Central memory CD8-positive, alpha-beta T cell (primary cell): Measurements from ENCODE around the gene PTGR3.
"Not testable (repeated sequence)": the region's sequence is repeated elsewhere in the genome, so short reads cannot be mapped to it uniquely, and the experiment has no call there.

Experiments used
- ATAC-seq: fragments of 150-1000 bp; cut with Tn5 transposase; replicated peaks from 2 replicates; pipeline ENCODE4 v1.10.0; 2022; ENCODE audit warnings: mild to moderate bottlenecking, moderate FRiP score, moderate number of reproducible peaks; ENCODE audit not compliant: poor library complexity, severe bottlenecking; ENCODE audit errors: extremely low read depth
- DNase-seq, 2 donors: peaks; one replicate each; pipeline ENCODE4 v3.0.0; 2021; ENCODE audit warnings: low spot score in 2 of 2
- H3K27ac Mint-ChIP-seq: one replicate; pipeline ENCODE4 v1.8.0; 2022; ENCODE audit warnings: low read depth, mild to moderate bottlenecking, moderate library complexity, mixed read lengths
- H3K27me3 Mint-ChIP-seq: one replicate; pipeline ENCODE4 v1.8.0; 2022; ENCODE audit warnings: mixed read lengths
- H3K36me3 Mint-ChIP-seq: one replicate; pipeline ENCODE4 v1.8.0; 2022; ENCODE audit warnings: mild to moderate bottlenecking, moderate library complexity, mixed read lengths; ENCODE audit not compliant: insufficient read depth
- H3K4me1 Mint-ChIP-seq: one replicate; pipeline ENCODE4 v1.8.0; 2022; ENCODE audit warnings: mixed read lengths
- H3K4me3 Mint-ChIP-seq: one replicate; pipeline ENCODE4 v1.8.0; 2022; ENCODE audit warnings: mild to moderate bottlenecking, moderate library complexity, mixed read lengths
- H3K9me3 Mint-ChIP-seq: one replicate; pipeline ENCODE4 v1.8.0; 2022; ENCODE audit warnings: mixed read lengths

PTGR3 gene

GRCh38 chr18:75202696-75203365 lies 6.1 kb downstream of the PTGR3 start:
- Mint-ChIP-seq H3K36me3 (peaks cover 22% of the 10 kb centered on the region), H3K9me3 (no peaks in the 10 kb centered on the region), H3K27ac (peak overlapping the region; percentile 10), H3K4me3 (no peak overlapping the region), H3K4me1 (peaks cover 49% of the 10 kb centered on the region), H3K27me3 (no peaks in the 10 kb centered on the region)
- ATAC-seq: no peak
- DNase-seq: no peak

GRCh38 chr18:75201282-75202270 lies 7.4 kb downstream of the PTGR3 start:
- DNase-seq (no peak), ATAC-seq (no peak)
- H3K27me3 Mint-ChIP-seq: no peaks in the 10 kb centered on the region
- peaks cover 36% of the 10 kb centered on the region for H3K4me1 Mint-ChIP-seq
- peaks cover 21% of the 10 kb centered on the region for H3K36me3 Mint-ChIP-seq
- H3K9me3 Mint-ChIP-seq: no peaks in the 10 kb centered on the region
- H3K4me3 Mint-ChIP-seq: no peak overlapping the region
- H3K27ac Mint-ChIP-seq: no peak overlapping the region

- ATAC-seq: no peak
- Mint-ChIP-seq H3K9me3 (no peaks in the 10 kb centered on the region), H3K4me1 (peaks cover 28% of the 10 kb centered on the region), H3K36me3 (peaks cover 21% of the 10 kb centered on the region), H3K4me3 (no peak overlapping the region), H3K27ac (no peak overlapping the region), H3K27me3 (no peaks in the 10 kb centered on the region)
- no peak for DNase-seq
These were observed 8.2 kb downstream of the PTGR3 start for GRCh38 chr18:75200605-75201280.

GRCh38 chr18:75200071-75200470 lies 8.9 kb downstream of the PTGR3 start:
- no peak overlapping the region for H3K27ac Mint-ChIP-seq
- ATAC-seq (no peak), DNase-seq (no peak)
- H3K9me3 Mint-ChIP-seq: no peaks in the 10 kb centered on the region
- peaks cover 21% of the 10 kb centered on the region for H3K4me1 Mint-ChIP-seq
- H3K4me3 Mint-ChIP-seq: no peak overlapping the region
- peaks cover 20% of the 10 kb centered on the region for H3K36me3 Mint-ChIP-seq
- no peaks in the 10 kb centered on the region for H3K27me3 Mint-ChIP-seq

GRCh38 chr18:75199327-75199726 lies 9.6 kb downstream of the PTGR3 start:
- Mint-ChIP-seq H3K27me3 (no peaks in the 10 kb centered on the region), H3K27ac (no peak overlapping the region), H3K9me3 (no peaks in the 10 kb centered on the region), H3K36me3 (peaks cover 20% of the 10 kb centered on the region), H3K4me3 (no peak overlapping the region), H3K4me1 (peaks cover 18% of the 10 kb centered on the region)
- DNase-seq (no peak), ATAC-seq (no peak)

GRCh38 chr18:75198036-75198435 lies 10.9 kb downstream of the PTGR3 start:
- no peak for DNase-seq

GRCh38 chr18:75192899-75193298 lies 16.0 kb downstream of the PTGR3 start:
- no peak overlapping the region for H3K27ac Mint-ChIP-seq
- no peaks in the 10 kb centered on the region for H3K27me3 Mint-ChIP-seq
- no peaks in the 10 kb centered on the region for H3K9me3 Mint-ChIP-seq
- H3K4me1 Mint-ChIP-seq: peaks cover 8% of the 10 kb centered on the region
- H3K4me3 Mint-ChIP-seq: no peak overlapping the region
- H3K36me3 Mint-ChIP-seq: peaks cover 2% of the 10 kb centered on the region
- ATAC-seq (no peak), DNase-seq (no peak)

More at GRCh38 chr18:75198036-75198435, 10.9 kb downstream of the PTGR3 start:
- no peaks in the 10 kb centered on the region for H3K9me3 Mint-ChIP-seq
- H3K27ac Mint-ChIP-seq: no peak overlapping the region
- peaks cover 20% of the 10 kb centered on the region for H3K36me3 Mint-ChIP-seq
- no peak overlapping the region for H3K4me3 Mint-ChIP-seq
- no peaks in the 10 kb centered on the region for H3K27me3 Mint-ChIP-seq
- ATAC-seq: no peak
- H3K4me1 Mint-ChIP-seq: peaks cover 18% of the 10 kb centered on the region

- no peak for DNase-seq
- ATAC-seq: no peak
- Mint-ChIP-seq H3K4me3 (no peak overlapping the region), H3K27me3 (no peaks in the 10 kb centered on the region), H3K27ac (no peak overlapping the region), H3K4me1 (peaks cover 7% of the 10 kb centered on the region), H3K9me3 (no peaks in the 10 kb centered on the region), H3K36me3 (no peaks in the 10 kb centered on the region)
These were observed 19.2 kb downstream of the PTGR3 start for GRCh38 chr18:75189696-75190095.

- not testable (repeated sequence) for H3K36me3 Mint-ChIP-seq, H3K4me1 Mint-ChIP-seq, DNase-seq, ATAC-seq, H3K4me3 Mint-ChIP-seq, H3K27me3 Mint-ChIP-seq, H3K27ac Mint-ChIP-seq, H3K9me3 Mint-ChIP-seq
These were observed 21.2 kb downstream of the PTGR3 start for GRCh38 chr18:75187702-75188101.

GRCh38 chr18:75185460-75185859 lies 23.5 kb downstream of the PTGR3 start:
- no peaks in the 10 kb centered on the region for H3K4me1 Mint-ChIP-seq
- ATAC-seq (no peak), DNase-seq (no peak)
- peaks cover 6% of the 10 kb centered on the region for H3K9me3 Mint-ChIP-seq
- no peak overlapping the region for H3K4me3 Mint-ChIP-seq
- no peak overlapping the region for H3K27ac Mint-ChIP-seq
- H3K27me3 Mint-ChIP-seq: no peaks in the 10 kb centered on the region
- H3K36me3 Mint-ChIP-seq: no peaks in the 10 kb centered on the region

- H3K9me3 Mint-ChIP-seq: peaks cover 6% of the 10 kb centered on the region
- H3K4me1 Mint-ChIP-seq: no peaks in the 10 kb centered on the region
- no peaks in the 10 kb centered on the region for H3K27me3 Mint-ChIP-seq
These were observed 24.9 kb downstream of the PTGR3 start for GRCh38 chr18:75183973-75184493.

GRCh38 chr18:75183524-75183923 lies 25.4 kb downstream of the PTGR3 start:
- Mint-ChIP-seq H3K9me3 (peaks cover 6% of the 10 kb centered on the region), H3K4me1 (no peaks in the 10 kb centered on the region), H3K4me3 (no peak overlapping the region), H3K27ac (no peak overlapping the region), H3K27me3 (no peaks in the 10 kb centered on the region), H3K36me3 (no peaks in the 10 kb centered on the region)
- no peak for ATAC-seq
- no peak for DNase-seq

More at GRCh38 chr18:75183973-75184493, 24.9 kb downstream of the PTGR3 start:
- H3K36me3 Mint-ChIP-seq: no peaks in the 10 kb centered on the region
- ATAC-seq (no peak), DNase-seq (no peak)
- no peak overlapping the region for H3K4me3 Mint-ChIP-seq
- no peak overlapping the region for H3K27ac Mint-ChIP-seq
